Fibroblast of skin of right biceps (primary cell): ENCODE results near the gene ZNF521.

ENCODE experiments used
- DNase-seq: peaks from one replicate; pipeline ENCODE4 v3.0.0-alpha.2; 2013

The ZNF521 gene

GRCh38 chr18:25223899-25224886 is 127.8 kb downstream of the ZNF521 start:
- no peak for DNase-seq

- DNase-seq = no peak
These were observed 128.8 kb downstream of the ZNF521 start for GRCh38 chr18:25223211-25223610.

- no peak for DNase-seq
These were observed 129.3 kb downstream of the ZNF521 start for GRCh38 chr18:25222648-25223047.

- DNase-seq = no peak
These were observed 141.3 kb downstream of the ZNF521 start for GRCh38 chr18:25210622-25211021.

- DNase-seq = no peak
These were observed 159.9 kb downstream of the ZNF521 start for GRCh38 chr18:25192065-25192464.

GRCh38 chr18:25190472-25190871 is 161.5 kb downstream of the ZNF521 start:
- DNase-seq = no peak

- DNase-seq = no peak
These were observed 162.4 kb downstream of the ZNF521 start for GRCh38 chr18:25189391-25190185.

GRCh38 chr18:25187521-25188192 is 164.3 kb downstream of the ZNF521 start:
- no peak for DNase-seq

GRCh38 chr18:25186871-25187270 is 165.1 kb downstream of the ZNF521 start:
- no peak for DNase-seq

- no peak for DNase-seq
These were observed 170.0 kb downstream of the ZNF521 start for GRCh38 chr18:25181993-25182392.

GRCh38 chr18:25181581-25181980 is 170.4 kb downstream of the ZNF521 start:
- DNase-seq = no peak

GRCh38 chr18:25180973-25181548 is 170.9 kb downstream of the ZNF521 start:
- DNase-seq = no peak

- DNase-seq = no peak
These were observed 174.3 kb downstream of the ZNF521 start for GRCh38 chr18:25177631-25178030.

GRCh38 chr18:25176518-25177042 is 175.4 kb downstream of the ZNF521 start:
- peak; percentile 15 for DNase-seq

GRCh38 chr18:25175558-25176517 is 176.1 kb downstream of the ZNF521 start:
- DNase-seq = no peak

- no peak for DNase-seq
These were observed 177.6 kb downstream of the ZNF521 start for GRCh38 chr18:25174324-25174723.

GRCh38 chr18:25171334-25171733 is 180.6 kb downstream of the ZNF521 start:
- no peak for DNase-seq

GRCh38 chr18:25170402-25170801 is 181.6 kb downstream of the ZNF521 start:
- DNase-seq = no peak

GRCh38 chr18:25169701-25170100 is 182.3 kb downstream of the ZNF521 start:
- peak; percentile 45 for DNase-seq

GRCh38 chr18:25167612-25168410 is 184.2 kb downstream of the ZNF521 start:
- DNase-seq = no peak
